Stomach (tissue), 9 donors: ENCODE data around the gene CARMIL1. TPM values are rescaled to one million over a fixed set of nuclear protein-coding genes. Genes with fewer than 3 reads are reported as not detected.

Source experiments
- DNase-seq, 2 donors: peaks; one replicate each; pipeline versions ENCODE4 v3.0.0 to v3.0.0-alpha.2; 2013 to 2019
- H3K27ac ChIP-seq, 5 donors: fragments of 200-600 bp in 4 of 5; sonication (generic) in 4 of 5; one replicate each; pipeline ENCODE4 v1.5.1; 2013 to 2019; ENCODE audit warnings: mild to moderate bottlenecking in 1 of 5, moderate library complexity in 1 of 5
- H3K27me3 ChIP-seq, 3 donors: fragments of 200-600 bp; sonication (generic); one replicate each; pipeline ENCODE4 v1.5.1; 2017 to 2019; ENCODE audit warnings: mixed run types in 1 of 3
- H3K36me3 ChIP-seq, 4 donors: fragments of 200-600 bp; sonication (generic); 1 replicate in 3 of 4; 2 replicates in 1 of 4; pipeline ENCODE4 v1.5.1; 2016 to 2019
- H3K4me1 ChIP-seq, 4 donors: fragments of 200-600 bp; sonication (generic); one replicate each; pipeline ENCODE4 v1.5.1; 2016 to 2019
- H3K4me3 ChIP-seq, 4 donors: fragments of 200-600 bp; sonication (generic) in 3 of 4; one replicate each; pipeline ENCODE4 v1.5.1; 2016 to 2019; ENCODE audit warnings: mild to moderate bottlenecking in 1 of 4
- H3K9me3 ChIP-seq, 4 donors: fragments of 200-600 bp; sonication (generic); one replicate each; pipeline ENCODE4 v1.5.1; 2016 to 2019
- EP300 ChIP-seq: sonication (generic); formaldehyde crosslinking; IDR thresholded peaks from one replicate; pipeline ENCODE4 v1.6.1; 2017; ENCODE audit warnings: antibody characterized with exemption
- POLR2A ChIP-seq, 4 donors: fragments of 450-650 bp; IDR thresholded peaks; one replicate each; pipeline ENCODE4 v1.6.1; 2016; ENCODE audit warnings: antibody characterized with exemption in 4 of 4, control low read depth in 2 of 4, mild to moderate bottlenecking in 1 of 4, moderate library complexity in 1 of 4
- POLR2AphosphoS5 ChIP-seq, 3 donors: sonication (generic); formaldehyde crosslinking; IDR thresholded peaks; one replicate each; pipeline ENCODE4 v1.6.1; 2016; ENCODE audit warnings: antibody characterized with exemption in 3 of 3
- WGBS, 5 donors: extraction: QIAGEN DNeasy Blood & Tissue Kit in 3 of 5; methylation state at CpG; one replicate each; pipeline versions ENCODE4 v1.1.5 to v1.1.7; 2013 to 2018; 5-methylcytosine and 5-hydroxymethylcytosine counted together
- intact Hi-C: fragments of 100-400 bp; cut with DNase I; formaldehyde crosslinking; loops from one replicate; pipeline ENCODE4 v1.15.1; 2023; ENCODE audit warnings: low total_unique reads
- polyA plus RNA-seq, 3 donors: library from polyadenylated mRNA; stranded (reverse); fragments of 200-250 nt; gene quantifications; one replicate each; pipeline ENCODE4 v1.2.3, GENCODE V29; 2013
- total RNA-seq, 5 donors: library from RNA; depleted of rRNA; stranded (reverse); fragments of >200 nt; gene quantifications; one replicate each; pipeline versions ENCODE4 v1.1.0 to v1.2.3, GENCODE V29; 2014 to 2016
- TF ChIP-seq, protein P1 (sequence below), 7 experiments: fragments of 450-650 bp in 4 of 7; fragments of 200-600 bp in 3 of 7; sonication (generic) in 3 of 7; IDR thresholded peaks; one replicate each; pipeline ENCODE4 v1.5.1; 2016 to 2019; ENCODE audit warnings: antibody characterized with exemption in 7 of 7, control low read depth in 2 of 7, mild to moderate bottlenecking in 1 of 7
- donor health status: healthy with polysubstance abuse.
- donor health status: Bipolar disorder and iron deficiency.
- donor health status: healthy.

CARMIL1 gene
- total and polyA plus RNA-seq, 8 donors = 10.5 to 42.7 (median 14.9) TPM

DNA sequence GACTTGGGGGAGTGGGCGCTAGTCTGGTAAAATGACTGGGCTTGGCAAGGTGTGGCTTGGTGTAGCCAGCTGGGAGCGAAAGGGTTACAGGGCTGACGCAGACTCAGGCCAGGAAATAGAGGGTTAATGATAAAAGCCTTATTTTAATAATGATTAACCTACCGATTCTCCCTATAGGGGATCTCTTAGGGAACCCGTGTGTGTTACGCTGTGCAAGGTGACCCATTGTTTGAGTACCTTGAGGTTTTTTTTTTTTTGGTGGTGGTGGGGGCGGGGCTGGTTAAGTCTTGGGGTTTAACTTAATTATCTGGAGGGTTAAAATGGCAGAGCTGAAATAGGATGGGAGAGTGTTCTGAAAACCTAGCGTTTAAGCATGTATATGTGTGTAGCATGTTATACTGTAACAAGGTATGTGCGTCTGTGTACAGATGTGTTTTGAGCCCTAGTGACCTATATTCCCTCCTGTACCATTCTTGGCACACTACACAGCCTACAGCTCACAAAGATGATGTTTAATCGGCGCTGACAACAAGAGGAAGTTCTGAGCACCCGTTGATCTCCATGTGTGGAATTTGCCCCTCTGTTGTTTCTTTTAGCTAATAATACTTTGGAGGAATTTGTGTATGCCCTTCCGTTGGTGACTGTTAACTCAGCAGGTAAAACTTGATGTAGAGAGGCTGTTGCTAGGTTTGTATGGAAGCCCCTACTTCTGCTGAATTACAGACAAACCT lies 1.3 kb downstream of the CARMIL1 start:
- no peaks in the 10 kb centered on the region for H3K9me3 ChIP-seq
- peak overlapping the region; percentile 59 to 80 (median 76) for H3K4me3 ChIP-seq
- H3K27ac ChIP-seq = peak overlapping the region; percentile 86 to 95 (median 87)
- TF ChIP-seq, protein P1, sequence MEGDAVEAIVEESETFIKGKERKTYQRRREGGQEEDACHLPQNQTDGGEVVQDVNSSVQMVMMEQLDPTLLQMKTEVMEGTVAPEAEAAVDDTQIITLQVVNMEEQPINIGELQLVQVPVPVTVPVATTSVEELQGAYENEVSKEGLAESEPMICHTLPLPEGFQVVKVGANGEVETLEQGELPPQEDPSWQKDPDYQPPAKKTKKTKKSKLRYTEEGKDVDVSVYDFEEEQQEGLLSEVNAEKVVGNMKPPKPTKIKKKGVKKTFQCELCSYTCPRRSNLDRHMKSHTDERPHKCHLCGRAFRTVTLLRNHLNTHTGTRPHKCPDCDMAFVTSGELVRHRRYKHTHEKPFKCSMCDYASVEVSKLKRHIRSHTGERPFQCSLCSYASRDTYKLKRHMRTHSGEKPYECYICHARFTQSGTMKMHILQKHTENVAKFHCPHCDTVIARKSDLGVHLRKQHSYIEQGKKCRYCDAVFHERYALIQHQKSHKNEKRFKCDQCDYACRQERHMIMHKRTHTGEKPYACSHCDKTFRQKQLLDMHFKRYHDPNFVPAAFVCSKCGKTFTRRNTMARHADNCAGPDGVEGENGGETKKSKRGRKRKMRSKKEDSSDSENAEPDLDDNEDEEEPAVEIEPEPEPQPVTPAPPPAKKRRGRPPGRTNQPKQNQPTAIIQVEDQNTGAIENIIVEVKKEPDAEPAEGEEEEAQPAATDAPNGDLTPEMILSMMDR (IDR thresholded peaks at IDR 0.05) = no peak
- TF ChIP-seq EP300 = no peak
- no peak for TF ChIP-seq POLR2A (IDR thresholded peaks at IDR 0.05)
- TF ChIP-seq POLR2AphosphoS5 (IDR thresholded peaks at IDR 0.05) = no peak
- DNase-seq = peak; percentile 38 to 83
- H3K36me3 ChIP-seq = no peaks in the 10 kb centered on the region
- intact Hi-C loops = no loop called here
- 6 to 24% (median 9%) methylated on average over 12 to 13 of the region's 13 CpGs for WGBS, 5 donors
- peaks cover 15 to 66% (median 39%) of the 10 kb centered on the region in 4 donors for H3K4me1 ChIP-seq
- no peaks in the 10 kb centered on the region for H3K27me3 ChIP-seq

- Histone ChIP-seq H3K4me1 (peaks cover 4 to 55% (median 9%) of the 10 kb centered on the region in 4 donors), H3K27ac (no peak overlapping the region), H3K36me3 (peaks cover 0 to 4% (median 0%) of the 10 kb centered on the region in 4 donors), H3K4me3 (no peak overlapping the region), H3K27me3 (no peaks in the 10 kb centered on the region), H3K9me3 (no peaks in the 10 kb centered on the region)
- intact Hi-C loops = no loop called here
- no peak for DNase-seq
- 97 to 99% (median 98%) methylated on average over 2 of the region's 2 CpGs for WGBS, 5 donors
- TF ChIP-seq POLR2A (IDR thresholded peaks at IDR 0.05) (no peak), EP300 (no peak), POLR2AphosphoS5 (IDR thresholded peaks at IDR 0.05) (no peak)
- TF ChIP-seq, protein P1 (IDR thresholded peaks at IDR 0.05) = no peak
These were observed 7.7 kb downstream of the CARMIL1 start for GRCh38 chr6:25286891-25287290.

- no peak for DNase-seq
- H3K4me1 ChIP-seq = peaks cover 0 to 44% (median 9%) of the 10 kb centered on the region in 4 donors
- no peak overlapping the region for H3K27ac ChIP-seq
- peaks cover 0 to 4% (median 0%) of the 10 kb centered on the region in 4 donors for H3K36me3 ChIP-seq
- intact Hi-C loops = no loop called here
- 86 to 92% (median 89%) methylated on average over 6 of the region's 6 CpGs for whole genome bisulfite sequencing, 5 donors
- no peak overlapping the region for H3K4me3 ChIP-seq
- TF ChIP-seq, protein P1 (IDR thresholded peaks at IDR 0.05) = no peak
- TF ChIP-seq POLR2AphosphoS5 (IDR thresholded peaks at IDR 0.05) = no peak
- no peaks in the 10 kb centered on the region for H3K9me3 ChIP-seq
- H3K27me3 ChIP-seq = no peaks in the 10 kb centered on the region
These were observed 8.8 kb downstream of the CARMIL1 start for GRCh38 chr6:25287941-25288340.

- no peaks in the 10 kb centered on the region for H3K9me3 ChIP-seq
- peaks cover 0 to 40% (median 8%) of the 10 kb centered on the region in 4 donors for H3K4me1 ChIP-seq
- no peak for DNase-seq
- 63 to 82% (median 77%) methylated on average over 2 of the region's 2 CpGs for WGBS, 5 donors
- TF ChIP-seq, protein P1 (IDR thresholded peaks at IDR 0.05) = no peak
- TF ChIP-seq POLR2AphosphoS5 (IDR thresholded peaks at IDR 0.05) = no peak
- TF ChIP-seq EP300 = no peak
- TF ChIP-seq POLR2A (IDR thresholded peaks at IDR 0.05) = no peak
- no peak overlapping the region for H3K4me3 ChIP-seq
- H3K27me3 ChIP-seq = no peaks in the 10 kb centered on the region
- H3K27ac ChIP-seq = no peak overlapping the region
- peaks cover 0 to 4% (median 0%) of the 10 kb centered on the region in 4 donors for H3K36me3 ChIP-seq
- intact Hi-C loops = no loop called here
These were observed 9.3 kb downstream of the CARMIL1 start for GRCh38 chr6:25288518-25288917.
